ENCODE results near the gene NPAS1.
"Not testable (repeated sequence)": the region's sequence is repeated elsewhere in the genome, so short reads cannot be mapped to it uniquely, and the experiment has no call there.

The NPAS1 gene

DNA sequence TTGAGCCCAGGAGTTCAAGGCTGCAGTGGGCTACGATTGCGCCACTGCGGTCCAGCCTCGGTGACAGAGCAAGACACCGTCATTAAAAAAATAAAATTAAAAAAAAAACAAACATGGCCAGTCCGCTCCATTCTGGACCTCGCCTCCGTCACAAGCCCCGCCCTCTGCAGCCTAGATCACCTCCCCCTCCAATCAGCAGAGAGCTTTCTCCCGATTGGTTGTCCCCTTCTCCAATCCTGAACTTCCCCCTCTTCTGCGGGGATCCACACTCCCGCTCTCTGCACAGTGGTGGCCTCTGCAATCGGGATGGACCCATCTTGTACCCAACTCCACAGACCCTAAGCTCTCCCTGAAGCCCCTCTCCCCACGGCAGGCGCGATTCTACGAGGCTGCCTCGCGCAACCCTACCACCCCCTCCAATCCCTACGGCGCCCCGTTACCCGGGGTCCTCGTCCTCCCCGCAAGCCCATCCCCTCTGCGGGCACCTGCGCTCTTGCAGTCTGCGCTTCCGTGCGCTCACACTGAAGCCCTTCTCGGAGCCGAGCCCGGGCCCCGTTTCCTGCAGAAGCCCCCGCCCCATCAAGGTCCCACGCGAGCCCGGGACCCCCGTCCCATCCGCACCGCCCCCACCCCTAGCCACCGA lies 28.2 kb downstream of the NPAS1 start:
- DNase-seq (ENCODE audit: low read depth in 2 of 2), result peak; percentile 64 to 75

DNA sequence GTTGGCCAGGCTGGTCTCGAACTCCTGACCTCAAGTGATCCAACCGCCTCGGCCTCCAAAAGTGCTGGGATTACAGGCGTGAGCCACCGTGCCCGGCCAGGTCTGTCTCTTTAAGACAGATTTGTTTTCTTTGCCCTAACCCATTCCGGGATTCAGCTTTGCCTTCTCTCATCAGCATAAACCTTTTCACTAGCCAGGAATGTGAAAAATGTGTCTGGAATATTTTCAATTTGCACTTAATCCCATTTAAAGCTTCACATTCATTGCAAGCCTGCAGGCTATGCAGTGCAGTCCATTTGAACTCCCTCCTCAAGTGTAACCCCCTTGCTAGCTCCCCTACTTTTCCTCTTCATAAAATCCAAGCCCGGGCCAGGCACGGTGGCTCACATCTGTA lies 29.7 kb downstream of the NPAS1 start:
- no peak for DNase-seq (ENCODE audit: low read depth in 2 of 2)

DNA sequence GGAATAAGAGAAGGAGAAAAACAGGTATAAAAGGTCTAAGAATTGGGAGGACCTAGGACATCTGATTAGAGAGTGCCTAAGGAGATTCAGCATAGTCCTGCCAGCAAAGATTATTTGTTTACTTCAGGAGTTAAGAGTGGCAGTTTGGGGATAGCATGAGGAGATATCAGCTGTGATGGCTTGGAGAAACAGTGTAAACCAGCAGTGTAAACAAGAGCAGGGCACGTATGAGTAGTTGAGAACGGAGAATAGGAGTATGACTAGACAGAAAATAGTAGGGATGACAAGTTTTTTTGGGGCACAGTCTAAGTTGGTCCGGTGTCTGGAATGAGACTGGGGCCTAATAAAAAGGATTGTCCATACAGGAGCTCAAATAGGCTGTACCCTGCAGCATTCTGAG lies 30.9 kb downstream of the NPAS1 start:
- DNase-seq (ENCODE audit: low read depth in 2 of 2), result not testable (repeated sequence)

DNA sequence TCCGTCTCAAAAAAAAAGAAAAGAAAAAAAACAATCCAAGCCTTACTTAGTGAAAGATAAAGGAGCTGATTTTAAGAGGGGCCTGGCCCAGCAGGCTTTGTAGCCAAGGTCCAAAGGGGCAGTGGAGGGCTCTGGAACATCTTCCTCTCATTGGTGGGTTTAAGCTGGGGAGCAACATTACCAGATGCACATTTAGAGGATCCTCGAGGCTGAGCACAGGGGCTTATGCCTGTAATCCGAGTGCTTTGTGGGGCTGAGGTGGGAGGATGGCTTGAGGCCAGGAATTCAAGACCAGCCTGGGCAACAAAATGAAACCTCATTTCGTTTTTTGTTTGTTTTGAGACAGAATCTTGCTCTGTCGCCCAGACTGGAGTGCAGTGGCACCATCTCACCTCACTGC lies 36.8 kb downstream of the NPAS1 start:
- no peak for DNase-seq (ENCODE audit: low read depth in 2 of 2)

DNA sequence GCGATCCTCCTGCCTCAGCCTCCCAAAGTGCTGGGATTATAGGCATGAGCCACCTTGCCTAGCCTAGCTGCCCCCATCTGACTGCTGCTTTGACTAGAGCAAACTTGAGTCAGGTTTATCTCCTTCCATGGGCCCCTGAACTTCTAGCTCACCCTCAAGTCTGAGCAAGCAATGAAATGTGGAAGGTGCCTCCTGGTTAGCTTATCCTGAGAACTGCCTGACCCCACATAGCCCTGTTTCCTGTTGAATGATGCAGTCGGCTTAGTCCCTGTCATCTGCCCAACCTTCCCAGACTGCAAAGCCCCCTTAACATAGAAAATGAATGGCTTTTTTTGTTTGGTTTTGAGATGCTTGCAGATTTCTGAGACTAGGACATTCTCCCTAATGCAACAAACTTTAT lies 37.7 kb downstream of the NPAS1 start:
- no peak for DNase-seq (ENCODE audit: low read depth in 2 of 2)

DNA sequence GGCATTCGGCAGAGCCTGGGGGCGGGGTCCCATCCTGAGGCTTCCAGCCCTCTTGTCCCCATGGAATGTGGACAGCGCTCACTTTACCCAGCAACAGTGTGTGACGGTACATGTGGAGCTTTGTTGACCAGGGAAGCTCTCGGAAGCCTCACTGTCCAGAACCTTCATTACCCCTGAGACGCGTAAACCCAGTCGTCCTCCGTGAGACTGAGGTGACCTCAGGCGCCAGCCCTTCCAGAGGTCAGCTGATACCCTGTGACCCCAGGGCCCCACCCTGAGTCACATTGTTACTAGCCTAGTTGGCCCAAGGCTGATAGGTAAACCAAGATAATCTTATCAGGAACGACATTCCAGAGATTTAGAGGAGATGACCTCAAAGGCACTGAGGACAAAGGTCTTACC lies 39.0 kb downstream of the NPAS1 start:
- no peak for DNase-seq (ENCODE audit: low read depth in 2 of 2)

DNA sequence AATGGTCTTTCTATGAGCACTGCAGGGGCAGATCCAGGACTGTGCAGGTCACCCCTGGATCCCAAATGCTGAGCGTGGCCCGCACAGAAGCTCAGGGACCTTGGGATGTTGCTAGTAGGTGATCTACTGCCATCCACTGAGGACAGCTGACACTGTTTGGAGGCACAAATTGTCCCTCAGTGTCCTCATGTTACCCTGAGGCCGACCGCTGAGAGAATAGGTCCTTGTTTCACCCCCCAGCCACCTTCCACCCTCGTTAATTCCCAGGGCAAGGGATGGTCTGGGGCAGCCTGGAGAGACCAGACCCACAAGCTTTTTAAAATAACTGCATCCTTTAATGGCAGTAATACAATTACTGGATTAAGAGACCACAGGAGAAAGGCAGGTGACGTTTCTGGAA lies 44.2 kb downstream of the NPAS1 start:
- no peak for DNase-seq (ENCODE audit: low read depth in 2 of 2)

DNA sequence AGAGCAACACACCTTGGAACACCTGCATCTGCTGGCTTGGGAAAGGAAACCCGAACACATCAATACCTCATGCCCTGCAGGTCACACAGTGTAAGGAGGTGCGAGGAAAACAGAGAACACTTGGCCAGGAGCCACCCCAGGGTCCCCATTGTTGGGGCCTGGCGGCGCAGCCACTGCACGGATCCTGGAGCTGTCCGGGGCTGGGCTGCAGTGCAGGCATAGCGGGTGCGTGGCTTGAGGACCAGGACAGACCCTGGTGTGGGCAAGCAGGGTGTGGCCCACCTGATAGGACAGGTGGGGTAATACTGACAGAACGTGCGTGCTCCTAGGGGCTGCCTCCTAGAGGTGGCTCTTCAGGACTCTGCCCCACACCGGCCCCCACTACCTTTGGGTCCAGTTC lies 45.6 kb downstream of the NPAS1 start:
- no peak for DNase-seq (ENCODE audit: low read depth in 2 of 2)

DNA sequence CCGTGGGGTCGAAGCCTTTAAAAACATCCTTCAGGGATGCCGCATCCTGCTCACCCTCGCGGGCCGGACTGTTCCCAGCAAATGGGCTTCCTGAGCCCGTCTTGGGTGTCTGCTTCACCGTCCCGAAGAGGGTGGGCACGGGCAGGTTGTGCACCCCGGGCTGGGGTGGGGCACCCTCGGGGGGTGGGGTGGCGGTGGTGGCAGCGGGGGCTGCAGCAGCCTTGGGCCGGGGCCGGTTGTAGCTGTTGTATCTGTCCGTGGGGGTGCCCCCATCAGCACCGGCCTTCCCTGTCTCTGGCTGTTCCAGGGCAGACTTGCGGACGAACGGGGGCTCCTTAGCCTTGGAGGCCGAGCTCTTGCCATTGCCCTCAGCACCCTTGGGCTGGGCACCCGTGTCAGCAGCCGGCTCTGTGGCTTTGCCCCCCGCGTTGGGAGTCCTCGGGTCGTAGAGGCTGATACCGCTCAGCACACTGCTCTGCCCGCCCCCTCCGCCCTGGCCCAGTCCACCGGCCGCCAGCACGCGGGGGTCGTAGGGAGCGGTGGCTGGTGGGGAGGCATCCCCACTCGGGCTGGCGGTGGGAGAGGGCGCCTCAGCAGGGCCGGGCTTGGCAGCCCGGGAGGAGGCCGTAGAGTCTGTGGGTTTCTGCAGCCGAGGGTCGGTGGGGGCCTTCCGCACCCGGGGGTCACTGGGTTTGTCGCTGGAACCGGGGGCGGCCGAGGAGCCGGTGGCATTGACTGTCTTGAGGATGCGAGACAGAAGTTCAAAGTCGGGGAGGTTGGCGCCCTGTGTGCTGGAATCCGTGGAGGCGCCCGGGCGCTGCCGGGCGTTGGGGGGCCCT lies 47.0 kb downstream of the NPAS1 start:
- DNase-seq (ENCODE audit: low read depth in 2 of 2), result no peak

DNA sequence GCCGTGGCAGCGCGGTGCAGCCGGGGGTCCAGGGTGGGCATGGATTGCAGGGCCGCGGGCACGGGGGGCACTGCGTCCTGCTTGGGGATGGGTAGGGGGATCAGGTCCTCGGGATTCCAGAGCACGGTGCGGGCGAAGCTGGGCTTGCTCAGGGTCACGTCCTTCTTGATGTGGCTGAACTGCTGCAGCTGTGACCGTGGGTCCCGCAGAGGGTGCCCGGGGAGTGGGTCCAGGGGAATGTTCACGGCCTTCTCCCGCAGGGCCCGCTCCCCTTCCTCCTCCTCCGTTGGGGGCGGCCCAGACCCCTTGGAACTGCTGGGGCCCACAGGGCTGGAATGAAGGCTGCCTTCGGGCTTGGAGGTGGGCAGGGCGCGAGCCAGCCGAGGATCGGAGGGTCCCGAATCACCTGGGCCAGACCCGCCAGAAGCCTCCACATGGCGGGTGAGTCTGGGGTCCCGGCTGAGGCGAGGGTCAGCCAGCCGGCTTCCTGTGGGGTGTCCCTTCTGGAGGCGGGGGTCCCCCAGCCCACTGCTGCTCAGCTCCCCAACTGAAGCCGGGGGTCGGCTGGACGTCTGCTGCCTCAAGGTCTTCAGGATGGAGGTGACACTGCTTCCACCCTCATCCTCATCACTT lies 47.7 kb downstream of the NPAS1 start:
- DNase-seq (ENCODE audit: low read depth in 2 of 2), result no peak

DNA sequence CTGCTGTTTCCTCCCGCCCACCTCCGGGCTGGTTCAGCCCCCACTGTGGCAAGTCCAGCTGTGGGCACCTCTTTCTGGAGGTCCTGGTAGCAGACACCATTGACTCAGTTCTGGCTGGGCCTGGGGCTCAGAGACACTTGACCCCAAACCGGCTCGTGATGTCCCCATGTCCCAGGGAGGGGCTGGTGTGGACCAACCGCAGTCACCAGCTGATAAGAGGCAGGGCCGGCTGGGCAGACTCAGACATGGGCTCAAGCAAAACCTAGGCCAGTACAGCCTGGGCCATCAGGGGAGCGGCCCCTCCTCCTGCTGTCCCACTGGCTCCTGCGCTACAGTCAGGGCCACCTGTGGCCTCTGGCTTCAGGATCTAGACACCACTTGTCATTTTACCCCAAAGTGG lies 48.6 kb downstream of the NPAS1 start:
- DNase-seq (ENCODE audit: low read depth in 2 of 2), result no peak

DNA sequence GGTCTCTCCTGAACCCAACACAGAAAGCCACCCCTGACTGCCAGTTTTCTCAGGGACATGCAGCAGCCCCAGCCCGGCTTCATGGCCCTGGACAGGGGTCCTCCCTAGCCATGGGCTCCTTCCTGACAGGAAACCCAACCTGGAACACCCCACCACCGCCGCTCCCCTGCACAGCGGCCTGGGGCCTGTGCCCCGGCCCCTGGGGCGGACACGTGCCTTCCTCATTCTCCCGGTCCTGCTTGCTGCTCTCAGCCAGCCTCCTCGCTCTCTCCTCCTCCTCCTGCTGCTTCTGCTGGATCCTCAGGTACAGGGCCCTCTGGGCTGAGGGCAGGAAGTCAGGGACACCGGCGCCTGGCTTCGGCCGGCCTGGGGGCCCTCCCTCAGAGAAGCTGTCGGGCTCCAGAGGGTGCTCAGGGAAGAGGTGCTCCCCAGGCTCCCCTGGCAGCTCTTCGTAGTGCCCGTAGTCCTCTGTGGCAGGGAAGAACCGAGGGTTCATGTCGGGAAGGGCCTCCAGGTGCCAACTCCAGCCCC lies 49.3 kb downstream of the NPAS1 start:
- no peak for DNase-seq (ENCODE audit: low read depth in 2 of 2)

DNA sequence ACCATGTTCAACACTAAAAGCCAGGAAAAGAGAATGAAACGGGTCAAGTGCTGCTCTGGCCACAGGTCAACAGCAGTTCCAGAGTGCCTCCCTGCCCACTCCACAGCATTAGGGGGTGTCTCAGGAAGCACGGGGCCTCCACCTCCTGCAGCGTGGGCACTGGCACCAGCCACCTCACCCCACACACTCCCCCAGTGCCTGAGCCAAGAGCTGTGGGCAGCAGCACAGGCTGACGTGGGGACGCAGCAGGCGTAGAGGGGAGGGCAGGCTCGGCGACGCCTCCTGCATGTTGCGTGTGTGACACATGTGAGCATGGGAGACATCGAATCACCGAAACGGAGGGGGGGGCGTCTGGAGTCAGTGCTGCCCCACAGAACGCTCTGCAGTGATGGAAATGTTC lies 50.2 kb downstream of the NPAS1 start:
- no peak for DNase-seq (ENCODE audit: low read depth in 2 of 2)

DNA sequence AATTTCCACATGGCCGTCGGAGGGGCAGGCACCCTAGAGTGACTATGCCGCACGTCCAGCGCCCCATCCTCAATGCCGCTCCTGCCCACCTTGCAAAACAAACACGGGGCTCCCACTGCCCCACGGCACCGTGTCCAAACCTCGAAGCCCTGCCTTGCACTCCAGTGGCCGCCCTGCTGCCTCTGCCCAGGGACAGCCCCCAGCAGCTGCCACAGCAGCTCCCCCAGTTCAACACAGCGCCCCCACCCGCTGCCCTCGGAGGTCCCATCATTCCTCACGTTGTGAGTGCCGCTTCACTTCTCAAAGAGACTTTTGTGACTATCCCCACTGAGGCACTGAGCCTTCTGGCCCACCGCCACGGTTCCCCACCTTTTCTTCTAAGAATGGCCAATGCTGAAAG lies 51.1 kb downstream of the NPAS1 start:
- DNase-seq (ENCODE audit: low read depth in 2 of 2), result no peak

DNA sequence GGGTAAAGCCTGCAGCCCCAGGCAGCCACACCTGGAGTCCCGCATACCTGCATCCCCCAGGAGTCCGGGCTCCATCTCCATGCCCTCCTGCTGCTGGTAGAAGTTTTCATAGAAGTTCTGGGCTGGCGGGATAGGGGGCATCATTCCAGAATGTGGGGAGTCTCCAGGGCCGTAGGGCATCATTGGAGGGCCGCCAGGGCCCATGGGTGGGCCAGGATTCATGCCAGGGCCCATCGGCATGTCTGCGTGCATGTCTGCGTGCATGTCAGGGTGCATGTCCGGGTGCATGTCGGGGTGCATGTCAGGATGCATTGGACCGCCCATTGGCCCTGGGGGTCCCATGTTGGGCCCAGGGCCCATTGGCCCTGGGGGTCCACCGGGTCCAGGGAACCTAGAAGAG lies 52.1 kb downstream of the NPAS1 start:
- DNase-seq (ENCODE audit: low read depth in 2 of 2), result no peak

DNA sequence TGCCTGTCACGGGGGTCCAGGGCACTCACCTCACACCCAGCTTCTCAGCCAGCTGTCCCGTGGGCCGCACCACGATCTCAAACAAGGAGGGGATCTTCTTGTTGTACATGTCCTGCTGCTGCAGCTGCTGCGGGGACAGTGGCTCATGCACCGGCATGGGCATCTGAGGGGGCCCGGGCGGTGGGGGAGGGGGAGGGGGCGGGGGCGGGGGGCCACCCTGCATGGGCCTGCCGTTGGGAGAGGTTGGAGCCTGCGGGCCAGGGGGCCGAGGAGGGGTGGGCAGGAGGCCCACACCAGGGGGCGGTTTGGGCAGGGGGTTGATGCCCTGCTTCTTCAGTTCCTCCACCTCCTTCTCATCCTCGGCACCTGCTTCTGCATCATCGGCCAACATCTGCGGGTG lies 52.7 kb downstream of the NPAS1 start:
- DNase-seq (ENCODE audit: low read depth in 2 of 2), result no peak

DNA sequence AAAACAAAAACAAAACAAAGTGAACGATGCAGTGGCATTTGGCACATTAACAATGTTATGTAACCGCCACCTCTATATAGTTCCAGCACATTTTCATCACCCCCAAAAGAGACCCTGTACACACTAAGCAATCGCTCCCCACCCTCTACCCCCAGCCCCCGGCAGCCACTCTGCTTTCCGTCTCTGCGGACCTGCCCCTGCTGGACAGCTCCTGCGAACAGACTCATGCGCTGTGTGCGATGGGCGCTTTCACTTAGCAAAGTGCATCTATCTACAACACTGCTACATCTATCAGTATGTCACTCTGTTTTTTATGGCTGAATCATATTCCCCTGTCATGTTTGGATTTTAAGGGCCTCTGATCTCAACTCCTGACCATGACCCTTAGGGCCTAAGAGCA lies 53.9 kb downstream of the NPAS1 start:
- no peak for DNase-seq (ENCODE audit: low read depth in 2 of 2)

DNA sequence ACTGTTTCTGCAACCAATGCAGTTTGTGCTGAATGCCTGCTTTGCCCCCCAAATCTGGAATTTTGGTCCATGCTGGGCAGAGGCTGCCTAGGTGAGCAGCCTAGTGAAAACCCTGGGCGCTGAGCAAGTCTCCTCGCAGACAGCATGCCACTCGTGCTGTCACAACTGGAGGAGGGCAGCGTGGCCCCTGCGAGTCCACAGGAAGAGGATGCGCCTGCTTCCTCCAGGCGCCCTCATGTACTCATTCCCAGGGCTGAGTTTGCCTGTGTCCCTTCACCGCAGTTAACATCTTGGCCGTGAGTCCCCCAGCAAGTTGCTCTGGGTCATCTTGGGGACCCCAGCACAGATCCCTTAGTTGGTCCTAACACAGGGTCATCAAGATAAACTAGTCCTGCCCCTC lies 55.0 kb downstream of the NPAS1 start:
- DNase-seq (ENCODE audit: low read depth in 2 of 2), result no peak

DNA sequence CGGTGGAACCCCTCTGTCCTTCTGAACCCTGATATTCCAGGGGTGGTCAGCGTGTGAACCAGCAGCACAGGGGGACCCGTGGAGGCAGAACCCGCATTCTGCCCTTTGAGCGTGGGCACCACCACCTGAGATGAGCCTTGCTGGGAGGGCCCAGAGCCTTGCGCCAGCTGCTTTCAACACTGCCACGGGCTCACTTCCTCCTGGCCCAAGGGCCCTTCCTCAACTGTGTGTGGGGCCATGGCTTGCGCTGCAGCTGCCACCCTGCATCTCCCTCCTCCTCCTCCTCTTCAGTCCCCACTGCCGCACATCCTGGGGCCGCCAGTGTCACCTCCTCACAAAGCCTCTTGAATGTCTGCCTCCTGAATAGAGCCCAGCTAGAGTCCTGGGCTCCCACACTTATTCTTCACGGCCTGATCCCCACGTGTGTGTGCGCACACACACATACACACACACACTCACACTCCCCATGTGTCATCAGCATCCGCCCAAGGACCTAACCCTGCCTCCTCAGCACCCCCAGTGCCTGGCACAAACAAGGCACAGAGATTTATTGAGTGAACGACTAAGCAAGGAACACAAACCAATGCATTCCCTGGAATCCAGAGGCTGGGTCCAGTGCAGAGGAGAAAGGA lies 55.7 kb downstream of the NPAS1 start:
- DNase-seq (ENCODE audit: low read depth in 2 of 2), result no peak

DNA sequence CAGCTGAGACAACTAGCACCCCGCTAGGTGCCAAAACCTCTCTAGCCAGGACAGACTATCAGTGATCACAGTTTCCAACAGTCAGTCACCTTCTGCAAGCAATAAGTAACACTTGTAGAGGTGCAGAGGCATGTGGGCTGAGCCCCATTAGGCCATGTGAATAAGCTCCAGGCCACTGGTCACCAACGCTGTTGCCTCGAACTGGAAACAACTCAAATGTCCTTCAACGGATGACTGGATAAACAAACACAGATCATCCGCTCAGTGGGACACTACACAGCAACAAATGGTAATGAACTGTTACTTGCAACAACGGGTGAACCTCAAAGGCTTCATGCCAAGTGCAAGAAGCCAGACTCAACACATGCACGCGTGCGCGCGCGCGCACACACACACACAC lies 56.3 kb downstream of the NPAS1 start:
- no peak for DNase-seq (ENCODE audit: low read depth in 2 of 2)

DNA sequence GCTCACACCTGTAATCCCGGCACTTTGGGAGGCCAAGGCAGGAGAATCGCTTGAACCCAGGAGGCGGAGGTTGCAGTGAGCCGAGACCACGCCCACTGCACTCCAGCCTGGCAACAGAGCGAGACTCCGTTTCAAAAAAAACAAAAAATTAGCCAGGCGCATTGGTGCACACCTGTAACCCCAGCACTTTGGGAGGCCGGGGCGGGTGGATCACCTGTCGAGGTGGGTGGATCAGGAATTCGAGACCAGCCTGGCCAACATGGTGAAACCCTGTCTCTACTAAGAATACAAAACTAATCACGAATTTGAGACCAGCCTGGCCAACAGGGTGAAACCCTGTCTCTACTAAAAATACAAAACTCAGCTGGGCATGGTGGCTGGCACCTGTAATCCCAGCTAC lies 58.7 kb downstream of the NPAS1 start:
- not testable (repeated sequence) for DNase-seq (ENCODE audit: low read depth in 2 of 2)

DNA sequence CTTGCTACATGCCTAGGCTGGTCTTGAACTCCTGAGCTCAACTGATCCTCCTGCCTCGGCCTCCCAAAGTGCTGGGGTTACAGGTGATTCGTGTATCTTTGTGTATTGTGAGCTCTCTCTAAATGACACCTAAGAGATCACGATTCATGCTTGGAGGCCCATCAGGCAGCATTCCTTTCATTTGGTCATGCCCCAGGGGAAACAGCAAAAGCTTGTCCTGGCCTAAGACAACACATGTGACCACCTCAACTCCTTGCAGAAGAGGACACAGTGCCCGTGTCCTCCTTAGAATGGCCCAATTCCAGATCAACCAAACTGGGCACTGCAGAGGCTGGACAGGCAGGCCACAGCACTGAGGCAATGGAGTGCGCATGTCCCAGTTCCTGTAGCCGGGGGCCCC lies 61.5 kb downstream of the NPAS1 start:
- no peak for DNase-seq (ENCODE audit: low read depth in 2 of 2)
